H1 (cell line): ENCODE data around the gene LY6G6F. TPM values are rescaled to one million over a fixed set of nuclear protein-coding genes. Genes with fewer than 3 reads are reported as not detected.

Experiments
- CTCF ChIA-PET: fragments of 300-600 bp; sonication (Branson Sonifier 250); formaldehyde crosslinking; loops from one replicate; lab custom pipeline; 2021; ENCODE audit not compliant: partially characterized antibody; lab: Charles Lee
- POLR2A ChIA-PET: fragments of 300-600 bp; sonication (Branson Sonifier 250); formaldehyde crosslinking; loops from one replicate; lab custom pipeline; 2021; ENCODE audit warnings: inconsistent platforms; ENCODE audit not compliant: partially characterized antibody; lab: Charles Lee
- DNase-seq, 2 experiments: peaks; one replicate each; pipeline versions ENCODE4 v3.0.0 to v3.0.0-alpha.2; 2010 to 2022; ENCODE audit warnings: low spot score in 2 of 2, low read depth in 1 of 2, mixed read lengths in 1 of 2
- FAIRE-seq: peaks from 2 replicates; lab custom pipeline; 2011; peaks lifted over from hg19 to GRCh38; lab: Jason Lieb, UNC
- H2AFZ ChIP-seq: 2 replicates; pipeline ENCODE4 v1.8.1; 2012; ENCODE audit warnings: low read length, inconsistent platforms
- H2AK5ac ChIP-seq: 2 replicates; pipeline ENCODE4 v1.6.1; 2013; ENCODE audit warnings: low read depth, low read length
- H2BK120ac ChIP-seq: replicated peaks from 2 replicates; pipeline ENCODE3; 2013; ENCODE audit warnings: low read depth, low read length, inconsistent platforms
- H2BK12ac ChIP-seq: 2 replicates; pipeline ENCODE4 v1.6.1; 2013; ENCODE audit warnings: low read depth, low read length
- H2BK15ac ChIP-seq: 2 replicates; pipeline ENCODE4 v1.6.1; 2013; ENCODE audit warnings: low read length
- H2BK20ac ChIP-seq: 2 replicates; pipeline ENCODE4 v1.6.1; 2013; ENCODE audit warnings: low read length
- H2BK5ac ChIP-seq: 2 replicates; pipeline ENCODE4 v1.6.1; 2013; ENCODE audit warnings: low read depth, low read length
- H3K14ac ChIP-seq: 2 replicates; pipeline ENCODE4 v1.6.1; 2013; ENCODE audit warnings: inconsistent platforms; ENCODE audit not compliant: insufficient read length
- H3K18ac ChIP-seq: 2 replicates; pipeline ENCODE4 v1.6.1; 2013; ENCODE audit warnings: low read length; ENCODE audit errors: extremely low read depth
- H3K23ac ChIP-seq: 2 replicates; pipeline ENCODE4 v1.6.1; 2013; ENCODE audit warnings: inconsistent platforms; ENCODE audit not compliant: insufficient read length
- H3K23me2 ChIP-seq: 2 replicates; pipeline ENCODE4 v1.6.1; 2013; ENCODE audit warnings: low read depth, low read length
- H3K27ac ChIP-seq: 2 replicates; pipeline ENCODE4 v1.6.1; 2011; ENCODE audit warnings: low read depth, low read length, inconsistent platforms
- H3K27me3 ChIP-seq, 4 experiments: replicated peaks in 1 of 4; 1 replicate in 1 of 4; 2 replicates in 3 of 4; pipeline versions ENCODE4 v1.6.1 to v1.8.1; 2011 to 2013; ENCODE audit warnings: low read length in 3 of 4, mild to moderate bottlenecking in 3 of 4, inconsistent platforms in 2 of 4, mixed read lengths in 2 of 4, moderate library complexity in 1 of 4; ENCODE audit not compliant: control insufficient read depth in 3 of 4, insufficient read depth in 3 of 4; ENCODE audit errors: extremely low read depth in 1 of 4
- H3K36me3 ChIP-seq, 4 experiments: 2 replicates each; pipeline versions ENCODE4 v1.6.1 to v1.8.1; 2011 to 2013; ENCODE audit warnings: mild to moderate bottlenecking in 4 of 4, low read length in 3 of 4, moderate library complexity in 2 of 4, control low read depth in 1 of 4, inconsistent platforms in 1 of 4; ENCODE audit not compliant: insufficient read depth in 4 of 4, control insufficient read depth in 2 of 4
- H3K4ac ChIP-seq: replicated peaks from 2 replicates; pipeline ENCODE3; 2013; ENCODE audit warnings: low read length, low read depth, mixed read lengths, inconsistent platforms; ENCODE audit not compliant: insufficient read length
- H3K4me1 ChIP-seq, 4 experiments: replicated peaks in 1 of 4; 1 replicate in 1 of 4; 2 replicates in 3 of 4; pipeline versions ENCODE4 v1.6.1 to v1.8.1; 2011 to 2013; ENCODE audit warnings: low read length in 3 of 4, inconsistent platforms in 2 of 4, mixed read lengths in 1 of 4; ENCODE audit not compliant: insufficient read depth in 4 of 4, control insufficient read depth in 3 of 4
- H3K4me2 ChIP-seq, 2 experiments: 2 replicates each; pipeline versions ENCODE4 v1.6.1 to v1.8.1; 2011 to 2013; ENCODE audit warnings: low read depth in 2 of 2, low read length in 2 of 2, control low read depth in 1 of 2, inconsistent platforms in 1 of 2, mild to moderate bottlenecking in 1 of 2; ENCODE audit not compliant: insufficient read depth in 1 of 2
- H3K4me3 ChIP-seq, 4 experiments: fragments of 200-600, 300-600 bp in 1 of 4; sonication (generic), shearing (Covaris generic), sonication (Bioruptor Twin) in 1 of 4; 2 replicates each; pipeline versions ENCODE4 v1.5.1 to v1.8.1; 2011 to 2016; ENCODE audit warnings: low read length in 4 of 4, low read depth in 3 of 4, control low read depth in 2 of 4, inconsistent platforms in 2 of 4, mild to moderate bottlenecking in 2 of 4, mixed read lengths in 1 of 4, moderate library complexity in 1 of 4; ENCODE audit not compliant: insufficient read depth in 2 of 4; ENCODE audit errors: extremely low read depth in 1 of 4
- H3K56ac ChIP-seq: replicated peaks from 2 replicates; pipeline ENCODE3; 2013; ENCODE audit warnings: low read depth, mild to moderate bottlenecking, mixed read lengths, low read length, inconsistent platforms; ENCODE audit not compliant: insufficient read length
- H3K79me1 ChIP-seq: 2 replicates; pipeline ENCODE4 v1.6.1; 2013; ENCODE audit warnings: low read depth, low read length, control low read depth
- H3K79me2 ChIP-seq, 2 experiments: 2 replicates each; pipeline versions ENCODE4 v1.6.1 to v1.8.1; 2012 to 2013; ENCODE audit warnings: low read length in 2 of 2, mild to moderate bottlenecking in 2 of 2, inconsistent platforms in 1 of 2; ENCODE audit not compliant: insufficient read depth in 2 of 2, control insufficient read depth in 1 of 2
- H3K9ac ChIP-seq, 4 experiments: replicated peaks in 1 of 4; 1 replicate in 1 of 4; 2 replicates in 3 of 4; pipeline versions ENCODE4 v1.6.1 to v1.8.1; 2011 to 2013; ENCODE audit warnings: low read depth in 3 of 4, low read length in 3 of 4, control low read depth in 2 of 4, mild to moderate bottlenecking in 2 of 4, moderate library complexity in 2 of 4, inconsistent platforms in 1 of 4; ENCODE audit errors: extremely low read depth in 1 of 4
- H3K9me3 ChIP-seq, 2 experiments: 2 replicates each; pipeline versions ENCODE4 v1.6.1 to v1.8.1; 2012 to 2013; ENCODE audit warnings: mild to moderate bottlenecking in 2 of 2, moderate library complexity in 2 of 2, control low read depth in 1 of 2, inconsistent platforms in 1 of 2, low read depth in 1 of 2, low read length in 1 of 2, mixed read lengths in 1 of 2; ENCODE audit not compliant: insufficient read depth in 2 of 2
- H4K20me1 ChIP-seq, 2 experiments: replicated peaks in 1 of 2; 2 replicates each; pipeline versions ENCODE3 to v1.8.1; 2011 to 2013; ENCODE audit warnings: inconsistent platforms in 2 of 2, low read length in 2 of 2, mild to moderate bottlenecking in 1 of 2; ENCODE audit not compliant: insufficient read depth in 2 of 2, control insufficient read depth in 1 of 2
- H4K5ac ChIP-seq: 2 replicates; pipeline ENCODE4 v1.6.1; 2013; ENCODE audit warnings: low read length, low read depth, mixed read lengths, inconsistent platforms; ENCODE audit not compliant: insufficient read length
- H4K8ac ChIP-seq: 2 replicates; pipeline ENCODE4 v1.8.0; 2013; ENCODE audit warnings: mild to moderate bottlenecking, moderate library complexity, low read length, inconsistent platforms; ENCODE audit not compliant: insufficient read depth; ENCODE audit errors: extremely low read depth
- H4K91ac ChIP-seq: replicated peaks from 2 replicates; pipeline ENCODE3; 2013; ENCODE audit warnings: low read length, mixed read lengths, inconsistent platforms; ENCODE audit not compliant: insufficient read length
- GABPA ChIP-seq: IDR thresholded peaks from 2 replicates; pipeline ENCODE4 v1.6.1; 2011; ENCODE audit warnings: mild to moderate bottlenecking, low read length, moderate library complexity, borderline replicate concordance; ENCODE audit not compliant: insufficient read depth
- GTF2F1 ChIP-seq: IDR thresholded peaks from 2 replicates; pipeline ENCODE4 v1.6.1; 2012; ENCODE audit warnings: low read depth, low read length, improper control_type of control experiment, borderline replicate concordance
- TEAD4 ChIP-seq: IDR thresholded peaks from 2 replicates; pipeline ENCODE4 v1.6.1; 2012; ENCODE audit warnings: low read depth, low read length, inconsistent platforms, mixed read lengths
- WGBS, 2 experiments: shearing (Covaris generic) in 1 of 2; methylation state at CpG; one replicate each; pipeline versions ENCODE4 v1.1.6 to v1.1.7; 2013 to 2015; ENCODE audit warnings: low lambda C conversion rate in 2 of 2, mixed read lengths in 2 of 2, inconsistent platforms in 1 of 2, low coverage in 1 of 2, missing lambda C conversion rate in 1 of 2; ENCODE audit not compliant: insufficient replicate concordance in 2 of 2, insufficient coverage in 1 of 2, insufficient read length in 1 of 2; ENCODE audit errors: extremely low coverage in 1 of 2, missing lambda C conversion rate in 1 of 2; 5-methylcytosine and 5-hydroxymethylcytosine counted together
- polyA plus RNA-seq, 7 experiments: library from polyadenylated mRNA; depleted of rRNA in 3 of 7; stranded (reverse) in 5 of 7; unstranded in 2 of 7; fragments of >200 nt in 5 of 7; fragments of 200-250 nt in 2 of 7; gene quantifications; 1 replicate in 5 of 7; 2 replicates in 1 of 7; 4 replicates in 1 of 7; pipeline versions ENCODE4 v1.2.1 to v1.2.3, GENCODE V29; 2011 to 2013; ENCODE audit warnings: missing spikeins in 2 of 7, mixed read lengths in 2 of 7
- total RNA-seq: library from RNA; stranded (reverse); fragmentation: NEBNext Ultra II Directional; extraction: Animal tissue kit (Norgen Biotek cat#: 25700); gene quantifications from 2 replicates; pipeline ENCODE4 v1.2.1, GENCODE V29; 2021
- TF ChIP-seq, protein P1 (sequence below): IDR thresholded peaks from 2 replicates; pipeline ENCODE4 v1.6.1; 2012; ENCODE audit warnings: inconsistent platforms

The LY6G6F gene
- total and polyA plus RNA-seq, 2 of the 8 experiments (the other 6 are each of a cell fraction or from before 2014, with no cell fraction given), result not detected

GRCh38 chr6:31669676-31670075 is 37.0 kb upstream of the LY6G6F start, which contains the start of gene LY6G5B:
Gene LY6G5B (plus strand): TSS chr6:31669976. CDS start chr6:31670951, 975 bp downstream.
- no peak within 1 kb of the TSS for H4K5ac ChIP-seq
- H3K23me2 ChIP-seq, result peaks cover 4% of the 10 kb centered on the region; the same call in 1 of the 2 replicates
- H4K91ac ChIP-seq, result no peak within 1 kb of the TSS
- no peak within 1 kb of the TSS for H3K14ac ChIP-seq
- H3K4me2 ChIP-seq, result no peak within 1 kb of the TSS
- H2BK120ac ChIP-seq, result no peak within 1 kb of the TSS
- H3K18ac ChIP-seq, result no peak within 1 kb of the TSS
- TF ChIP-seq GABPA (no peak), TEAD4 (no peak), GTF2F1 (no peak)
- TF ChIP-seq, protein P1, sequence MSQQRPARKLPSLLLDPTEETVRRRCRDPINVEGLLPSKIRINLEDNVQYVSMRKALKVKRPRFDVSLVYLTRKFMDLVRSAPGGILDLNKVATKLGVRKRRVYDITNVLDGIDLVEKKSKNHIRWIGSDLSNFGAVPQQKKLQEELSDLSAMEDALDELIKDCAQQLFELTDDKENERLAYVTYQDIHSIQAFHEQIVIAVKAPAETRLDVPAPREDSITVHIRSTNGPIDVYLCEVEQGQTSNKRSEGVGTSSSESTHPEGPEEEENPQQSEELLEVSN, result no peak
- peaks cover 0 to 23% of the 10 kb centered on the region in 2 experiments; a peak in 2 of 4 replicates for H3K79me2 ChIP-seq
- H3K23ac ChIP-seq, result no peak within 1 kb of the TSS
- H3K27ac ChIP-seq, result no peak within 1 kb of the TSS
- H4K20me1 ChIP-seq, result peaks cover 7 to 11% of the 10 kb centered on the region in 2 experiments
- no peak within 1 kb of the TSS for H3K4ac ChIP-seq
- H3K9ac ChIP-seq, result no peak within 1 kb of the TSS
- H3K4me1 ChIP-seq, result peaks cover 0 to 4% (median 1%) of the 10 kb centered on the region in 4 experiments; a peak in 3 of 7 replicates
- POLR2A ChIA-PET, result interaction anchor here (0.6 to 25.5 kb wide), 8 partner anchors 9 to 1468 kb away, joined by 3 to 883 read pairs (median 4); partner anchors contain the start of genes AIF1, APOM, BAG6 and C6orf47
- no peak within 1 kb of the TSS for H3K4me3 ChIP-seq
- H2BK15ac ChIP-seq, result no peak within 1 kb of the TSS
- peaks cover 0 to 5% of the 10 kb centered on the region in 2 experiments; a peak in 1 of 4 replicates for H3K9me3 ChIP-seq
- no peak within 1 kb of the TSS for H2BK20ac ChIP-seq
- no peak within 1 kb of the TSS for H2AK5ac ChIP-seq
- no peak for DNase-seq
- peaks cover 25 to 50% (median 46%) of the 10 kb centered on the region in 4 experiments for H3K36me3 ChIP-seq
- 89% methylated on average over 8 of the region's 8 CpGs; no CpG with 5 or more reads in 1 of the 2 experiments for WGBS, 2 experiments
- H3K56ac ChIP-seq, result no peak within 1 kb of the TSS
- CTCF ChIA-PET, result interaction anchor here (1.1 to 5.0 kb wide), 5 partner anchors 9 to 48 kb away, joined by 3 to 26 read pairs (median 3); partner anchors contain the start of gene C6orf47
- no peak within 1 kb of the TSS for H2BK5ac ChIP-seq
- H2AFZ ChIP-seq, result no peak within 1 kb of the TSS
- H3K27me3 ChIP-seq, result no peaks in the 10 kb centered on the region
- no peak within 1 kb of the TSS; the same call in 1 of the 2 replicates for H4K8ac ChIP-seq
- H2BK12ac ChIP-seq, result no peak within 1 kb of the TSS
- no peak for FAIRE-seq
- peaks cover 9% of the 10 kb centered on the region for H3K79me1 ChIP-seq
